Measurements from ENCODE around the gene GJE1. TPM values are rescaled to one million over a fixed set of nuclear protein-coding genes. Genes with fewer than 3 reads are reported as not detected.

The GJE1 gene
- total and polyA plus RNA-seq, 3 donors from 2014 or later, result not detected

- H3K27me3 ChIP-seq, result no peaks in the 10 kb centered on the region
- 84 to 88% methylated on average over 1 of the region's 1 CpG for WGBS, 2 donors
- no peak for DNase-seq
- H3K4me3 ChIP-seq, result no peak overlapping the region
- H3K9me3 ChIP-seq, result no peaks in the 10 kb centered on the region
- H3K4me1 ChIP-seq, result no peaks in the 10 kb centered on the region
- TF ChIP-seq CTCF (IDR thresholded peaks at IDR 0.05), result no peak
- no peak for TF ChIP-seq POLR2A (IDR thresholded peaks at IDR 0.05)
- no peaks in the 10 kb centered on the region for H3K36me3 ChIP-seq (ENCODE audit: low read depth, missing control alignments)
- no peak overlapping the region for H3K27ac ChIP-seq
- intact Hi-C loops (cut with DNase I; ENCODE audit: low total_unique reads), result no loop called here
Observed at GRCh38 chr6:142183351-142183750, 50.6 kb downstream of the GJE1 start.

GRCh38 chr6:142184307-142184706 lies 51.6 kb downstream of the GJE1 start:
- Histone ChIP-seq H3K9me3 (no peaks in the 10 kb centered on the region), H3K4me1 (no peaks in the 10 kb centered on the region), H3K27ac (no peak overlapping the region), H3K36me3 (ENCODE audit: low read depth, missing control alignments) (no peaks in the 10 kb centered on the region), H3K27me3 (no peaks in the 10 kb centered on the region), H3K4me3 (no peak overlapping the region)
- intact Hi-C loops (cut with DNase I; ENCODE audit: low total_unique reads), result no loop called here
- DNase-seq, result no peak
- TF ChIP-seq CTCF (IDR thresholded peaks at IDR 0.05) (no peak), POLR2A (IDR thresholded peaks at IDR 0.05) (no peak)
- WGBS, 2 donors, result 88 to 90% methylated on average over 2 of the region's 2 CpGs

Other genes with a start within 250 kb of the GJE1 start
- gene NMBR, start 14.2 kb downstream of the GJE1 start, total RNA-seq, result 1 to 10 TPM; 1.6 to 2.2 TPM
- 3.5 TPM for gene NMBR, start 14.2 kb downstream of the GJE1 start, polyA plus RNA-seq (ENCODE audit: insufficient read depth, low read depth, low replicate concordance)
- 10 to 100 TPM; 40.7 TPM for gene VTA1, start 14.3 kb downstream of the GJE1 start, total RNA-seq
- 32.3 TPM for gene VTA1, start 14.3 kb downstream of the GJE1 start, polyA plus RNA-seq (ENCODE audit: insufficient read depth, low read depth, low replicate concordance)
- gene ADGRG6, start 169.1 kb downstream of the GJE1 start, total RNA-seq, result 10 to 100 TPM in 1 of 2 donors, 1 to 10 TPM in 1; 7.2 to 10.6 TPM
- 5.1 TPM for gene ADGRG6, start 169.1 kb downstream of the GJE1 start, polyA plus RNA-seq (ENCODE audit: insufficient read depth, low read depth, low replicate concordance)